IPS-18a (cell line): ENCODE data around the gene FAM171A1.

ENCODE experiments used
- H3K27ac ChIP-seq: one replicate; pipeline ENCODE4 v1.5.1; 2013; ENCODE audit warnings: low read length
- H3K27me3 ChIP-seq: one replicate; pipeline ENCODE4 v1.6.1; 2013; ENCODE audit warnings: mild to moderate bottlenecking, low read length; ENCODE audit not compliant: control insufficient read depth, insufficient read depth
- H3K36me3 ChIP-seq: one replicate; pipeline ENCODE4 v1.6.1; 2013; ENCODE audit warnings: low read depth, low read length; ENCODE audit not compliant: control insufficient read depth
- H3K4me1 ChIP-seq: one replicate; pipeline ENCODE4 v1.6.1; 2013; ENCODE audit warnings: low read depth, low read length; ENCODE audit not compliant: control insufficient read depth
- H3K4me3 ChIP-seq: one replicate; pipeline ENCODE4 v1.5.1; 2013; ENCODE audit warnings: low read length
- H3K9ac ChIP-seq: one replicate; pipeline ENCODE4 v1.6.1; 2013; ENCODE audit warnings: mild to moderate bottlenecking, low read length, moderate library complexity
- H3K9me3 ChIP-seq: one replicate; pipeline ENCODE4 v1.6.1; 2013; ENCODE audit warnings: low read depth, low read length; ENCODE audit not compliant: control insufficient read depth

The FAM171A1 gene

DNA sequence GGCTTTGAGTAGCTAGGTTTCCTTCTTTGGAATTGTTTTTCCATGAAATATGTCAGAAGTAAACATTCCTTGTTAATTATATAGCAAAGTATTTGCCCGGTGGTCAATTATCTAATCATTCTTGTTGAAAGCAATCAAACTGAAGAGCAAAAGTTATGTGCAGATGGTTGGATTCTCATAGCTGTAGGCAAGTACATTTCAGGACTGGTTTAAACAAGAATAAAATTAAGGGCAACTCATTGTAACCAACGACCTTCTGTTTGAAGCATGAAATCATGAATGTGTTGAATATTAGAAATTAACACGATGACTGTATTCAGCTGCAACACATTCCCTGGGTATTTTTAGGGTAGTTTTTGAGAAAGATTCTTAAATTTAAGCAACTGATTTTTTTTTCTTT lies 140.8 kb downstream of the FAM171A1 start:
- Histone ChIP-seq H3K9me3 (no peaks in the 10 kb centered on the region), H3K9ac (no peak overlapping the region), H3K27me3 (no peaks in the 10 kb centered on the region), H3K27ac (no peak overlapping the region), H3K36me3 (no peaks in the 10 kb centered on the region), H3K4me3 (no peak overlapping the region), H3K4me1 (no peaks in the 10 kb centered on the region)

DNA sequence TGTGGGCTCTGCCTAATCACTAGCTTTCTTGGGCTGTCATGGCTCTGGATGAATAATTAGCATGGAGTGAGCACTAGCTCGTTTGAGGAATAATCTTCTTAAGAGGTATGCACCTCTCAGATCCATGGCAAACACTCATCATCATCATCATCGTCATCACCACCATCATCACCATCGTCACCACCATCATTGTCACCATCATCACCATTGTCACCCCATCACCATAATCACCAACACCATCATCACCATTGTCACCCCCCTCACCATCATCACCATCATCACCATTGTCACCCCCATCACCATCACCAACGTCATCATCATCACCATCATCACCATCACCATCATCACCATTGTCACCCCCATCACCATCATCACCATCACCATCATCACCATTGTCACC lies 141.8 kb downstream of the FAM171A1 start:
- Histone ChIP-seq H3K27ac (no peak overlapping the region), H3K4me1 (no peaks in the 10 kb centered on the region), H3K27me3 (no peaks in the 10 kb centered on the region), H3K4me3 (no peak overlapping the region), H3K36me3 (no peaks in the 10 kb centered on the region), H3K9ac (no peak overlapping the region), H3K9me3 (no peaks in the 10 kb centered on the region)

DNA sequence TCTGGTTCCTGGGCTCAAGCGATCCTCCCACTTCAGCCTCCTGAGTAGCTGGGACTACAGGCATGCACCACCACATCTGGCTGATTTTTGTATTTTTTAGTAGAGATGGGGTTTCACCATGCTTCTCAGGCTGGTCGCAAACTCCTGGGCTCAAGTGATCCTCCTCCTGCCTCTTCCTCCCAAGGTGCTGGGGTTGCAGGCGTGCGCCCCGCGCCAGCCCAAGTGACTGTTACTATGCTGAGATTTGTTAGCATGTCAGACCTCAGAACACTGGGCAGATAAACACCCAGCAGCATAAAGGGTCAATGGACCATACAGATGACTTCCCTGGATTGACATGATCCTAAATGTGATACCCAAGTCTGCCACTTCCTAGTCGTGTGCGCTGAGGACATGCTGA lies 142.7 kb downstream of the FAM171A1 start:
- H3K9me3 ChIP-seq: no peaks in the 10 kb centered on the region

DNA sequence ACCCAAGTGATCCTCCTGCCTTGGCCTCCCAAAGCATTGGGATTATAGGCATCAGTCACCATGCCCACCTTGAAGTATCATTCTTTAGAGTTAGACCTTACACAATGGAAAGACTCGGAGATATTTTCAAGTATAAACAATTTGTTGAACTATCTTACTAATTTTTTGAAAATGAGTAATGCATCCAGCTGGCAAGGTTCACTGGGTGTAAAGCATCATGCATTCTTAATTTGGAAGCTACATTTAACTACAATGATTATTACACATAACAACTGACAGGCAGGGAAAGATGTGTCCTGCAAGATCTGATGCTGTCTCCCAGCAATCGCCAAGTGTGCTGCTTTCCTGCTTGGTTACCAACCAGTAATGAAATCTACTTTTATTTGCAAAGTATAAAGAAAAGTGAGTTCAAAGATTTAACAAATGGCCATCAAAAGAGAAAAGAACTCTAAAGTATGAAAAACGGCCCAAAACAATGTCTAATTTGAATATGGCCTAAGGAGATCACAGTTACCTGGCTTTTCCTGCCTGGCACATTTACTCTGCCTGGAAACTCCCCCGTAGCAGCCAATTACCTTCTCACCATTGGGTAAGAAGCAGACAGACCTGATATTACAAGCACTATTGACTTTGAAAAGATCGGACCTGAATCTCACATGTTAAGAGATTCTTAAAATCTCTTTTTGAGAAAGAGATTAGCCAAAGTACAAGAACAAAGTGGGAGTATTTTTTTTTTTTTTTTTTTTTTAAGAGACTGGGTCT lies 143.3 kb downstream of the FAM171A1 start:
- Histone ChIP-seq H3K4me3 (no peak overlapping the region), H3K9me3 (no peaks in the 10 kb centered on the region), H3K36me3 (no peaks in the 10 kb centered on the region), H3K27ac (no peak overlapping the region), H3K9ac (no peak overlapping the region), H3K4me1 (no peaks in the 10 kb centered on the region), H3K27me3 (no peaks in the 10 kb centered on the region)

More for the DNA sequence above, 142.7 kb downstream of the FAM171A1 start:
- Histone ChIP-seq H3K27ac (no peak overlapping the region), H3K27me3 (no peaks in the 10 kb centered on the region), H3K36me3 (no peaks in the 10 kb centered on the region), H3K4me1 (no peaks in the 10 kb centered on the region), H3K9ac (no peak overlapping the region), H3K4me3 (no peak overlapping the region)

DNA sequence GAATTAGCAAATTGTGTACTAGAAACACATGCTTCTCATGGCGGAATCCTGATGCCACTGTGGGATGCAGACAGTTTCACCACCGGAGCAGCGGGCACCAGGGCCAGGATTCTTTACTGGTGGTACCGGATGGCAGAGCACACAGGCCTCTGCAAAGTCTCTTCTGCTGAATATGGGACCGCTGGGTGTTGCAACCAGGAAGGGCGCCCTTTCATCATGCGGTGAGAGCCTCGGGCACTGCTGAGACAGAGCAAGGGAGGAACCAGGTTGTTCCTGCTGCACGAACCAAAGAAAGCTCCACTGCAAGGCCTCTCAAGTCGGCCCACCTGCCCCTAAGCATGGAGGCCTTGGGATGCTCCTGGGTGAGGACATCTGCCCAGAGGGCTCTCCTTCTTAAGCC lies 145.6 kb downstream of the FAM171A1 start:
- no peak overlapping the region for H3K27ac ChIP-seq
- H3K9ac ChIP-seq: no peak overlapping the region
- H3K9me3 ChIP-seq: no peaks in the 10 kb centered on the region
- no peak overlapping the region for H3K4me3 ChIP-seq
- H3K27me3 ChIP-seq: no peaks in the 10 kb centered on the region
- H3K36me3 ChIP-seq: no peaks in the 10 kb centered on the region
- H3K4me1 ChIP-seq: no peaks in the 10 kb centered on the region

DNA sequence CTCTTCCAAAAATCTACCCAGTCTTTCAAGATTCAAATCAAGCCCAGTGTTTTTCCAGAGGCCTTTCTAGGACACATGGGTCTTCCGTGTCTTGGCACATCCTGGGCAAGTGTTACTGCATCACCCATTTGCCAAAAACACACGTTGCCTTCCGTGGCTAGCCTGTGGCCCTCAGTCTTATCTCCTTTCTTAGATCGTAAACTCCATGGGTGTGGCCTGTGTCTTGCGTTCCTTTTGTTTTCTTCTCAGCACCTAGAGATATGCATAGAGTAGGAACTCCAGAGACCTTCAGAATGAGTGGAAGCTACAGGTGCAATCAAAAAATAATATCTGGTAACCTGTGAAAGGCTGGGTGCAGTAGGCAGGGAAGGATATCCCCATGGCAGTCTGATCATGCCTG lies 146.1 kb downstream of the FAM171A1 start:
- Histone ChIP-seq H3K27me3 (no peaks in the 10 kb centered on the region), H3K36me3 (no peaks in the 10 kb centered on the region), H3K4me1 (no peaks in the 10 kb centered on the region)

DNA sequence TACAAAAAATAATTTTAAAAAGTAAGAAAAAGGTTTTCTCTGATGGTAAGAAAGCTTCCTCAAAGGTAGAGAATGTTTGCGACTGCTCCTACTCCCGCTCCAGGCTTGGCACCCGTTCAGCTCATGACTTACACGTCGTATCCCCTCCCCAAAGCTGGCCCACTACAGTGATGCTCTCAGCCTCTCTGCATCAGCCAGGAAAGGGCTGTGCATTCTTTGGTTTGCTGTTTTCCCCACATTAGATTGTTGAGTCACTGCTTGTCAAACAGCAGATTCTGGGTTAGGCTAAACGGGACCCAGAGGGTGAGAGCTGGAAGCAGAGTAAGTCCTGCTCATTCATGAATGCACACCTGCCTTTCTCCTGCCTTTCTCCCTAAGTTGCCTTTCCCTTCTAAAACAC lies 147.9 kb downstream of the FAM171A1 start:
- Histone ChIP-seq H3K27me3 (no peaks in the 10 kb centered on the region), H3K4me3 (no peak overlapping the region), H3K9me3 (no peaks in the 10 kb centered on the region), H3K4me1 (no peaks in the 10 kb centered on the region), H3K9ac (no peak overlapping the region), H3K36me3 (no peaks in the 10 kb centered on the region), H3K27ac (no peak overlapping the region)

More for the DNA sequence above, 146.1 kb downstream of the FAM171A1 start:
- Histone ChIP-seq H3K27ac (no peak overlapping the region), H3K9ac (no peak overlapping the region), H3K4me3 (no peak overlapping the region), H3K9me3 (no peaks in the 10 kb centered on the region)

DNA sequence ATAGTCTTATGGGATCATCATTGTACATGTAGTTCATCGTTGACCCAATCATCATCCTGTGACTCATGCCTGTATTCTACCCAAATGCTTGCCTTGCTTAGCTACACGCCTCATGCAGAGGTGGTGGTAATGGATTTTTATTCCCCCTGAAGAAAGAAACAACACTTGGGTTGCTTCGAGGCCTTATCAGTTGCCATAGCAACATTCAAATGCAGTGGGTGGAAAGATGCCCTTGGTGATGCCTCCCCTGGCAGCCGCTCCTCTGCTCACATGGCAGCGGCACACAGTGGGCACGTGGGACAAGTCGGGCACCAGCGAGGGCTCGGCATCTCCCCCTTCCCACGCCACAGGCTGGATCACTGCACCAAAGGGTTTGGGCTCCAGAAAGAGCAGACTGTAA lies 148.6 kb downstream of the FAM171A1 start:
- Histone ChIP-seq H3K36me3 (no peaks in the 10 kb centered on the region), H3K27ac (no peak overlapping the region), H3K9me3 (no peaks in the 10 kb centered on the region), H3K27me3 (no peaks in the 10 kb centered on the region), H3K9ac (no peak overlapping the region), H3K4me1 (no peaks in the 10 kb centered on the region), H3K4me3 (no peak overlapping the region)

DNA sequence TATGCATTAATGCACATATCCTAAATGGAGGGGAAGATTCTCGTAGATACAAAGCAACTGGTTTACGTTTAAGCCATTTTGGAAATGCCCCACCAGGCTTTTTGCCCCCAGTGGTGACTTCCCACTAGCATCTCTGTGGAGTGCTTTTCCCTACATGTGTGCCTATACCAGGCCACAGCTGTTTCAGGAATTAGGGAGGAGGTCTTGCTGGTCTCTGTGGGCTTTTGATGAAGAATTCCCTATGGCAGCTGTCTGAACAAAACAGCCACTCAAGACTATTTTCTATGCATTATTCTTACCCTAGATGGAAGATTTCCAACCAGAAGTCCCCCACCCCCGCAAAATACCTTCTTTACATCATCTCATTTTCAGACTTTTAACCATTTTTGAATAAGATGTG lies 150.6 kb downstream of the FAM171A1 start:
- Histone ChIP-seq H3K4me3 (no peak overlapping the region), H3K9me3 (no peaks in the 10 kb centered on the region)

DNA sequence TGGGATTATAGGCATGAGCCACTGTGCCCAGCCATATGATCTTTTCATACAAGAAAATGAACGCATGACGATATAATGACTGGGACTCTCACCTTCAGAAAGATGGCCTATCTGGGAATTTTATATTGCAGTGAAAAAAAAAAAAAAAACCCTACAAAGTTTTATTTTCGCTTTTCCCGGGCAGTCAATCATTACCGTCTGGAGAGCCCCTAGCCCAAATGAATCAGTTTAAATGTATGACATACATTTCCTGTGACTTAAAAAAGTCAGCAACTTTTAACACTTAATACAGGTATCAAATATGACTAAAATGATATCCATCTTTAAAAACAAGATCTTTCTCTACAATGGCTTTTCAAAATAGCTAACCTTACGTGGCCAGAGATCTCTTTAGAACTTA lies 154.4 kb downstream of the FAM171A1 start:
- no peaks in the 10 kb centered on the region for H3K9me3 ChIP-seq
- no peak overlapping the region for H3K27ac ChIP-seq
- H3K36me3 ChIP-seq: peaks cover 4% of the 10 kb centered on the region
- no peak overlapping the region for H3K9ac ChIP-seq
- H3K4me3 ChIP-seq: no peak overlapping the region
- H3K27me3 ChIP-seq: no peaks in the 10 kb centered on the region
- H3K4me1 ChIP-seq: no peaks in the 10 kb centered on the region

More for the DNA sequence above, 150.6 kb downstream of the FAM171A1 start:
- Histone ChIP-seq H3K27me3 (no peaks in the 10 kb centered on the region), H3K4me1 (no peaks in the 10 kb centered on the region), H3K36me3 (no peaks in the 10 kb centered on the region), H3K9ac (no peak overlapping the region), H3K27ac (no peak overlapping the region)

DNA sequence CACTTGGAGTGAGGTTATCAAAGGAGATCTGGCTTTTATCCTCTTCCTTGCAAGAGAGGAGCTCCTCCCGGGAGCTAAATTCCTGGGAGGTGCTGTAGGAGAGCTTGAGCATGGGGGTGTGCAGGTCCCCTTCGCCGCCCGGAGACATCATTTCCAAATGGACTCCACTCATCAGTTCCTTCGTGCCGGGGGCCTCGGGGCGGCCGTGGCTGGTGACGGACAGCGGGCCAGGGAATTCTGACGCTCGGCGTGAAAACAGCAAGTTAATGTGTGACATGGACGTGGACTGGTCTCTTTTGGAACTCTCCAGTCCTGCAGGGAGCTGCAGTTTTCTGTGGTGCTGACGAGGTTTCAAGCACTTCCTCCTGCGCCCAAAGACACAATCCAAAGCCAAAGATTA lies 156.9 kb downstream of the FAM171A1 start:
- Histone ChIP-seq H3K36me3 (peaks cover 4% of the 10 kb centered on the region), H3K9me3 (no peaks in the 10 kb centered on the region), H3K9ac (no peak overlapping the region), H3K4me3 (no peak overlapping the region), H3K27me3 (no peaks in the 10 kb centered on the region), H3K27ac (no peak overlapping the region), H3K4me1 (no peaks in the 10 kb centered on the region)

DNA sequence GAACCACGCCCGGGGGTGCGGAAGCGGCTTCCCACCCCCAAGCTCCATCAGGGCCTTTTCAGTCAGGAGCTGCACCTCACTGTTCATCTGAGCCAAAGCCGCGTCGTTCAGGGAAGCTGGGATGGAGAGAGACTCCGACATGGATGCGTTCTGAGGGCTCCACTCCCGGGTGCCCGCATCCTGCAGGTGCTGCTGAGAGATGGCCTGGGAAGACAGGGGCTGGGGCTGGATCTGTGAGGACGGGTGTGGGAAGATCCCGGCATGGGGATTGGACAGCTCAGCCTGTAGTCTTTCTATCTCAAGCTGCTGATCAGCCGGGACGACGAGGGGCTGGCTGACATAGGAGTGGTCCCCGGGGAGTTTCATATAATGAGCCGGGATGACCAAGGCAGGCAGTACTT lies 157.6 kb downstream of the FAM171A1 start:
- H3K4me1 ChIP-seq: no peaks in the 10 kb centered on the region
- H3K27ac ChIP-seq: no peak overlapping the region
- no peak overlapping the region for H3K4me3 ChIP-seq
- no peaks in the 10 kb centered on the region for H3K9me3 ChIP-seq
- no peak overlapping the region for H3K9ac ChIP-seq
- peaks cover 4% of the 10 kb centered on the region for H3K36me3 ChIP-seq
- H3K27me3 ChIP-seq: no peaks in the 10 kb centered on the region
